ENCODE results near the gene ANXA10.
A peak's percentile ranks its signal among the peaks of the same experiment; 100 is the strongest.

The ANXA10 gene

GRCh38 chr4:168162604-168163003 is 70.3 kb downstream of the ANXA10 start:
- H3K23ac ChIP-seq (ENCODE audit: low read length in 2 of 2) = no peak overlapping the region
- no peak overlapping the region for H3K4ac ChIP-seq (ENCODE audit: low read depth in 1 of 2, low read length in 2 of 2)
- H2BK120ac ChIP-seq (ENCODE audit: low read depth, low read length) = no peak overlapping the region
- no peak overlapping the region for H3K9ac ChIP-seq (ENCODE audit: low read length)
- peaks cover 18% of the 10 kb centered on the region for H3K9me3 ChIP-seq (ENCODE audit: control insufficient read depth, low read length)
- H3K14ac ChIP-seq (ENCODE audit: low read length in 2 of 2) = no peak overlapping the region
- no peak overlapping the region for H2AFZ ChIP-seq (ENCODE audit: low read depth, low read length)
- H3K27ac ChIP-seq (ENCODE audit: low read length, poor library complexity, severe bottlenecking) = no peak overlapping the region
- H3K18ac ChIP-seq (ENCODE audit: low read depth in 1 of 2, low read length in 2 of 2) = no peak overlapping the region
- H2BK15ac ChIP-seq (ENCODE audit: low read depth, poor library complexity, severe bottlenecking) = no peak overlapping the region
- no peak overlapping the region for H2BK12ac ChIP-seq (ENCODE audit: low read length in 2 of 2)
- no peak overlapping the region for H4K91ac ChIP-seq (ENCODE audit: low read length)
- no peak overlapping the region for H2AK5ac ChIP-seq (ENCODE audit: low read length, severe bottlenecking)
- H3K36me3 ChIP-seq (ENCODE audit: control insufficient read depth in 1 of 2, insufficient read depth in 2 of 2, low read depth in 1 of 2, low read length in 2 of 2) = no peaks in the 10 kb centered on the region
- H3K4me2 ChIP-seq (ENCODE audit: low read length, poor library complexity, severe bottlenecking) = no peak overlapping the region
- H3K4me3 ChIP-seq (ENCODE audit: insufficient read depth in 1 of 2, low read depth in 1 of 2, low read length in 2 of 2) = no peak overlapping the region
- peak; percentile 17 for DNase-seq
- no peak overlapping the region for H2BK5ac ChIP-seq (ENCODE audit: low read depth, low read length, poor library complexity, severe bottlenecking)
- H3K79me1 ChIP-seq (replicated peaks; ENCODE audit: low read length, poor library complexity, severe bottlenecking) = no peaks in the 10 kb centered on the region
- no peak overlapping the region for H4K8ac ChIP-seq (ENCODE audit: low read length)
- peaks cover 2% of the 10 kb centered on the region for H3K4me1 ChIP-seq (ENCODE audit: control insufficient read depth, insufficient read depth, low read depth, low read length)
- no peaks in the 10 kb centered on the region for H3K27me3 ChIP-seq (ENCODE audit: control insufficient read depth in 1 of 2, insufficient read depth in 1 of 2, low read length in 2 of 2)

GRCh38 chr4:168163106-168163505 is 70.8 kb downstream of the ANXA10 start:
- Histone ChIP-seq H2AFZ (ENCODE audit: low read depth, low read length) (no peak overlapping the region), H3K18ac (ENCODE audit: low read depth in 1 of 2, low read length in 2 of 2) (no peak overlapping the region), H3K9me3 (ENCODE audit: control insufficient read depth, low read length) (peaks cover 18% of the 10 kb centered on the region), H2BK15ac (ENCODE audit: low read depth, poor library complexity, severe bottlenecking) (no peak overlapping the region), H4K91ac (ENCODE audit: low read length) (no peak overlapping the region), H4K8ac (ENCODE audit: low read length) (no peak overlapping the region), H3K14ac (ENCODE audit: low read length in 2 of 2) (no peak overlapping the region), H3K4me1 (ENCODE audit: control insufficient read depth, insufficient read depth, low read depth, low read length) (peaks cover 2% of the 10 kb centered on the region), H2BK12ac (ENCODE audit: low read length in 2 of 2) (no peak overlapping the region), H3K4ac (ENCODE audit: low read depth in 1 of 2, low read length in 2 of 2) (no peak overlapping the region), H3K23ac (ENCODE audit: low read length in 2 of 2) (no peak overlapping the region), H3K4me2 (ENCODE audit: low read length, poor library complexity, severe bottlenecking) (no peak overlapping the region), H3K36me3 (ENCODE audit: control insufficient read depth in 1 of 2, insufficient read depth in 2 of 2, low read depth in 1 of 2, low read length in 2 of 2) (no peaks in the 10 kb centered on the region), H3K79me1 (replicated peaks; ENCODE audit: low read length, poor library complexity, severe bottlenecking) (no peaks in the 10 kb centered on the region), H2AK5ac (ENCODE audit: low read length, severe bottlenecking) (no peak overlapping the region), H3K4me3 (ENCODE audit: insufficient read depth in 1 of 2, low read depth in 1 of 2, low read length in 2 of 2) (no peak overlapping the region), H2BK120ac (ENCODE audit: low read depth, low read length) (no peak overlapping the region), H3K27ac (ENCODE audit: low read length, poor library complexity, severe bottlenecking) (no peak overlapping the region), H3K9ac (ENCODE audit: low read length) (no peak overlapping the region), H3K27me3 (ENCODE audit: control insufficient read depth in 1 of 2, insufficient read depth in 1 of 2, low read length in 2 of 2) (no peaks in the 10 kb centered on the region), H2BK5ac (ENCODE audit: low read depth, low read length, poor library complexity, severe bottlenecking) (no peak overlapping the region)
- DNase-seq = no peak
- no CpG with 5 or more reads among the region's 2 CpGs for WGBS

GRCh38 chr4:168164045-168164444 is 71.7 kb downstream of the ANXA10 start:
- Histone ChIP-seq H3K18ac (ENCODE audit: low read depth in 1 of 2, low read length in 2 of 2) (no peak overlapping the region), H3K4ac (ENCODE audit: low read depth in 1 of 2, low read length in 2 of 2) (no peak overlapping the region), H3K79me1 (replicated peaks; ENCODE audit: low read length, poor library complexity, severe bottlenecking) (no peaks in the 10 kb centered on the region), H3K23ac (ENCODE audit: low read length in 2 of 2) (no peak overlapping the region), H2AK5ac (ENCODE audit: low read length, severe bottlenecking) (no peak overlapping the region), H2BK15ac (ENCODE audit: low read depth, poor library complexity, severe bottlenecking) (no peak overlapping the region), H3K27me3 (ENCODE audit: control insufficient read depth in 1 of 2, insufficient read depth in 1 of 2, low read length in 2 of 2) (no peaks in the 10 kb centered on the region), H3K4me2 (ENCODE audit: low read length, poor library complexity, severe bottlenecking) (no peak overlapping the region), H3K14ac (ENCODE audit: low read length in 2 of 2) (no peak overlapping the region), H2BK5ac (ENCODE audit: low read depth, low read length, poor library complexity, severe bottlenecking) (no peak overlapping the region), H2AFZ (ENCODE audit: low read depth, low read length) (no peak overlapping the region), H4K91ac (ENCODE audit: low read length) (no peak overlapping the region), H2BK12ac (ENCODE audit: low read length in 2 of 2) (no peak overlapping the region), H3K4me1 (ENCODE audit: control insufficient read depth, insufficient read depth, low read depth, low read length) (peaks cover 2% of the 10 kb centered on the region), H3K4me3 (ENCODE audit: insufficient read depth in 1 of 2, low read depth in 1 of 2, low read length in 2 of 2) (no peak overlapping the region), H3K27ac (ENCODE audit: low read length, poor library complexity, severe bottlenecking) (no peak overlapping the region), H3K9ac (ENCODE audit: low read length) (no peak overlapping the region), H3K36me3 (ENCODE audit: control insufficient read depth in 1 of 2, insufficient read depth in 2 of 2, low read depth in 1 of 2, low read length in 2 of 2) (no peaks in the 10 kb centered on the region), H3K9me3 (ENCODE audit: control insufficient read depth, low read length) (peaks cover 13% of the 10 kb centered on the region), H4K8ac (ENCODE audit: low read length) (no peak overlapping the region), H2BK120ac (ENCODE audit: low read depth, low read length) (no peak overlapping the region)
- DNase-seq = no peak
- WGBS = no CpG with 5 or more reads among the region's 3 CpGs

- no peak overlapping the region for H3K27ac ChIP-seq (ENCODE audit: low read length, poor library complexity, severe bottlenecking)
- WGBS = 82% methylated on average over 1 of the region's 1 CpG
- no peak overlapping the region for H2BK120ac ChIP-seq (ENCODE audit: low read depth, low read length)
- no peak for DNase-seq
- H2AK5ac ChIP-seq (ENCODE audit: low read length, severe bottlenecking) = no peak overlapping the region
- no peaks in the 10 kb centered on the region for H3K79me1 ChIP-seq (replicated peaks; ENCODE audit: low read length, poor library complexity, severe bottlenecking)
- no peak overlapping the region for H2BK12ac ChIP-seq (ENCODE audit: low read length in 2 of 2)
- H3K18ac ChIP-seq (ENCODE audit: low read depth in 1 of 2, low read length in 2 of 2) = no peak overlapping the region
- H2BK15ac ChIP-seq (ENCODE audit: low read depth, poor library complexity, severe bottlenecking) = no peak overlapping the region
- no peaks in the 10 kb centered on the region for H3K27me3 ChIP-seq (ENCODE audit: control insufficient read depth in 1 of 2, insufficient read depth in 1 of 2, low read length in 2 of 2)
- no peak overlapping the region for H3K14ac ChIP-seq (ENCODE audit: low read length in 2 of 2)
- H2BK5ac ChIP-seq (ENCODE audit: low read depth, low read length, poor library complexity, severe bottlenecking) = no peak overlapping the region
- no peak overlapping the region for H3K9ac ChIP-seq (ENCODE audit: low read length)
- no peak overlapping the region for H3K4me2 ChIP-seq (ENCODE audit: low read length, poor library complexity, severe bottlenecking)
- H3K23ac ChIP-seq (ENCODE audit: low read length in 2 of 2) = no peak overlapping the region
- no peak overlapping the region for H4K8ac ChIP-seq (ENCODE audit: low read length)
- peaks cover 3% of the 10 kb centered on the region for H3K9me3 ChIP-seq (ENCODE audit: control insufficient read depth, low read length)
- peaks cover 2% of the 10 kb centered on the region for H3K4me1 ChIP-seq (ENCODE audit: control insufficient read depth, insufficient read depth, low read depth, low read length)
- H2AFZ ChIP-seq (ENCODE audit: low read depth, low read length) = no peak overlapping the region
- H3K36me3 ChIP-seq (ENCODE audit: control insufficient read depth in 1 of 2, insufficient read depth in 2 of 2, low read depth in 1 of 2, low read length in 2 of 2) = no peaks in the 10 kb centered on the region
- no peak overlapping the region for H3K4me3 ChIP-seq (ENCODE audit: insufficient read depth in 1 of 2, low read depth in 1 of 2, low read length in 2 of 2)
- H4K91ac ChIP-seq (ENCODE audit: low read length) = no peak overlapping the region
- H3K4ac ChIP-seq (ENCODE audit: low read depth in 1 of 2, low read length in 2 of 2) = no peak overlapping the region
These were observed 72.7 kb downstream of the ANXA10 start for GRCh38 chr4:168164915-168165548.
